H1 (cell line): ENCODE results near the gene PNMA6E.

Experiments used
- SUZ12 ChIP-seq: fragments of 200-600 bp; sonication (generic); IDR thresholded peaks from 2 replicates; pipeline ENCODE4 v1.6.1; 2012; ENCODE audit warnings: mild to moderate bottlenecking, inconsistent platforms, low read length, moderate library complexity, mixed read lengths
- TF ChIP-seq, protein P1 (sequence below), 3 experiments: IDR thresholded peaks; 1 replicate in 2 of 3; 2 replicates in 1 of 3; pipeline versions ENCODE4 v1.5.1 to v1.6.1; 2011; ENCODE audit warnings: low read length in 3 of 3, mild to moderate bottlenecking in 3 of 3, inconsistent platforms in 2 of 3, low read depth in 1 of 3, moderate library complexity in 1 of 3; ENCODE audit not compliant: insufficient read depth in 1 of 3; ENCODE audit errors: control extremely low read depth in 1 of 3

DNA sequence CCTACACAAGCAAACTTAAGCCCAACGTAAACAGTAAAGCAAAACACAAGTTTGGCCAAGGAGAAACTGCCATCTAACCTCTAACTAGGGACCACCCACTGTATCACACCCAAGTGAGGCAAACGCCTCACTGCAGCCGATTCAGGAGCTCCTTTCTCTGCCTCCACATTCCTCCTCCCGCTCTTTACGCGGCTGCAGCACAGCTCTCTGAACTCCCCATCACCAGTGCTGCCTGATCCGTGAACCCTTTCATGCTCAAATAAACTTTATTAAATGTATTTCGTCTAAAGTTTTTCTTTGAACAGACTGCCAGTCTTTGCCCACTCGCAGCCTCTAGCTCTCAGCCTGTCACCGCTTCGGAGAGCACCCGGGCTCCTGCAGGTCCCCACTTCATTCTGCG is 6.5 kb downstream of the PNMA6E start:
- TF ChIP-seq SUZ12 = no peak
- TF ChIP-seq, protein P1, sequence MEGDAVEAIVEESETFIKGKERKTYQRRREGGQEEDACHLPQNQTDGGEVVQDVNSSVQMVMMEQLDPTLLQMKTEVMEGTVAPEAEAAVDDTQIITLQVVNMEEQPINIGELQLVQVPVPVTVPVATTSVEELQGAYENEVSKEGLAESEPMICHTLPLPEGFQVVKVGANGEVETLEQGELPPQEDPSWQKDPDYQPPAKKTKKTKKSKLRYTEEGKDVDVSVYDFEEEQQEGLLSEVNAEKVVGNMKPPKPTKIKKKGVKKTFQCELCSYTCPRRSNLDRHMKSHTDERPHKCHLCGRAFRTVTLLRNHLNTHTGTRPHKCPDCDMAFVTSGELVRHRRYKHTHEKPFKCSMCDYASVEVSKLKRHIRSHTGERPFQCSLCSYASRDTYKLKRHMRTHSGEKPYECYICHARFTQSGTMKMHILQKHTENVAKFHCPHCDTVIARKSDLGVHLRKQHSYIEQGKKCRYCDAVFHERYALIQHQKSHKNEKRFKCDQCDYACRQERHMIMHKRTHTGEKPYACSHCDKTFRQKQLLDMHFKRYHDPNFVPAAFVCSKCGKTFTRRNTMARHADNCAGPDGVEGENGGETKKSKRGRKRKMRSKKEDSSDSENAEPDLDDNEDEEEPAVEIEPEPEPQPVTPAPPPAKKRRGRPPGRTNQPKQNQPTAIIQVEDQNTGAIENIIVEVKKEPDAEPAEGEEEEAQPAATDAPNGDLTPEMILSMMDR (IDR thresholded peaks at IDR 0.05; ENCODE audit: control extremely low read depth in 1 of 3, insufficient read depth in 1 of 3, low read depth in 1 of 3, low read length in 3 of 3) = no peak
